ENCODE measurements around the gene KRTAP27-1. TPM values are rescaled to one million over a fixed set of nuclear protein-coding genes. Genes with fewer than 3 reads are reported as not detected.

KRTAP27-1 gene
- not detected for total RNA-seq

- no peak for DNase-seq (ENCODE audit: low spot score in 2 of 2)
- intact Hi-C loops (cut with DNase I; ENCODE audit: low total_unique reads), result no loop called here
- H3K4me3 ChIP-seq (ENCODE audit: low read depth, poor library complexity, severe bottlenecking), result no peak within 1 kb of the TSS
- 92 to 93% methylated on average over 6 of the region's 6 CpGs for WGBS, 2 donors
- no peak for TF ChIP-seq POLR2A (IDR thresholded peaks at IDR 0.05)
- no peak for TF ChIP-seq CTCF (IDR thresholded peaks at IDR 0.05)
Measured at GRCh38 chr21:30337276-30337744, at the start of gene KRTAP27-1. Gene KRTAP27-1, minus strand, starts transcription at chr21:30337694. Its CDS starts 26 bp downstream, at chr21:30337668.

GRCh38 chr21:30382201-30382600, 44.7 kb upstream of the KRTAP27-1 start:
- TF ChIP-seq CTCF (IDR thresholded peaks at IDR 0.05), result no peak
- TF ChIP-seq POLR2A (IDR thresholded peaks at IDR 0.05), result no peak
- no peak for DNase-seq (ENCODE audit: low spot score in 2 of 2)
- WGBS, 2 donors, result 49 to 50% methylated on average over 1 of the region's 1 CpG
- intact Hi-C loops (cut with DNase I; ENCODE audit: low total_unique reads), result no loop called here
- H3K4me3 ChIP-seq (ENCODE audit: low read depth, poor library complexity, severe bottlenecking), result no peak overlapping the region

- 82 to 88% methylated on average over 5 of the region's 5 CpGs for WGBS, 2 donors
- intact Hi-C loops (cut with DNase I; ENCODE audit: low total_unique reads), result no loop called here
- no peak for DNase-seq (ENCODE audit: low spot score in 2 of 2)
- H3K4me3 ChIP-seq (ENCODE audit: low read depth, poor library complexity, severe bottlenecking), result no peak within 1 kb of the TSS
- TF ChIP-seq POLR2A (IDR thresholded peaks at IDR 0.05) (no peak), CTCF (IDR thresholded peaks at IDR 0.05) (no peak)
Measured at GRCh38 chr21:30372139-30372770, 34.8 kb upstream of the KRTAP27-1 start, which contains the start of gene KRTAP13-2. Gene KRTAP13-2, minus strand, starts transcription at chr21:30372271. Its CDS starts 58 bp downstream, at chr21:30372213.

- no peak for DNase-seq (ENCODE audit: low spot score in 2 of 2)
- intact Hi-C loops (cut with DNase I; ENCODE audit: low total_unique reads), result loop anchor here (2.0 kb wide), 1 partner anchor 71 kb away; no protein-coding TSS in a partner anchor
- H3K4me3 ChIP-seq (ENCODE audit: low read depth, poor library complexity, severe bottlenecking), result no peak overlapping the region
- no peak for TF ChIP-seq CTCF (IDR thresholded peaks at IDR 0.05)
- no peak for TF ChIP-seq POLR2A (IDR thresholded peaks at IDR 0.05)
- 52 to 59% methylated on average over 3 of the region's 3 CpGs for WGBS, 2 donors
Measured at GRCh38 chr21:30355906-30356305, 18.4 kb upstream of the KRTAP27-1 start.

GRCh38 chr21:30354308-30355005, 17.0 kb upstream of the KRTAP27-1 start:
- intact Hi-C loops (cut with DNase I; ENCODE audit: low total_unique reads), result loop anchor here (2.0 kb wide), 1 partner anchor 70 kb away; no protein-coding TSS in a partner anchor
- H3K4me3 ChIP-seq (ENCODE audit: low read depth, poor library complexity, severe bottlenecking), result no peak overlapping the region
- no peak for DNase-seq (ENCODE audit: low spot score in 2 of 2)
- TF ChIP-seq CTCF (IDR thresholded peaks at IDR 0.05) (no peak), POLR2A (IDR thresholded peaks at IDR 0.05) (no peak)
- WGBS, 2 donors, result 66 to 74% methylated on average over 1 of the region's 1 CpG
